Fibroblast of skin of abdomen (primary cell): ENCODE data around the gene PRKN.
A peak's percentile ranks its signal among the peaks of the same experiment; 100 is the strongest.

ENCODE experiments used
- DNase-seq: peaks from one replicate; pipeline ENCODE4 v3.0.0-alpha.2; 2013

Gene PRKN

DNA sequence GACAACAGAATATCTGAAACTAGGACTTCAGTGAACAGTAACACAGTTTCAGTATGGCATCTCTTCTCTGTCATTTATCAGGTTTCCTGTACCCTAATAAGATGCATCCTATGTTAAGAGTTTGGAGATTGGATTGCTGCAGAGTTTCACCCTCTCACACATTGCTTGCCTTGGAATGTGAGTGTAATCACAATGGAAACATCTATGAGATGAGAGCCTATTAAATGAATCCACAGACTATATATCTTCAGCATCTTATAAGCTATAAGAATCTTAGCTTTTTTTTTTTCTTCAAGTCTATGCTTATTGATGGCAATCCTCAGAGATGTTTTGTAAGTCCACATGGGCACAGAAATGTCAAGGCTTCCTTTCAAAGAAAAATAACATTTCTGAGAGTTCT lies 292.5 kb downstream of the PRKN start:
- no peak for DNase-seq

DNA sequence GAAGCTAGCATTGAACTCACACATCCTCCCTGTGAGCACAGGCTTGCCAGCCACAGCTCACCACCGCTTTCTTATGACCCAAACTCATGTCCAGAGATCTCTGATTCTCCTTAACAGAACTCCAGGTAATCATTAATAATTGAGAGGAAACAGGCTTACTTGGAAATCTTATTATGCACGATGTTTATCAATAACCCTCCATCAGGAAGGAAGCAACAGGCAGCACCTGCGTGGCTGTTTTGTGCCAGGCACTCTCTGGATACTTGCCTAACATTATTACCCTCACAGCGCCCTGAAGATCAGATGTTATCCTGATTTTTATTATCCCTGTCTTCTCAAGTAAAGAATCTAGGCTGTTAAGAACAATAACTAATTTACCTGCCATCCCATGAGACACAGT lies 306.6 kb downstream of the PRKN start:
- DNase-seq = no peak

DNA sequence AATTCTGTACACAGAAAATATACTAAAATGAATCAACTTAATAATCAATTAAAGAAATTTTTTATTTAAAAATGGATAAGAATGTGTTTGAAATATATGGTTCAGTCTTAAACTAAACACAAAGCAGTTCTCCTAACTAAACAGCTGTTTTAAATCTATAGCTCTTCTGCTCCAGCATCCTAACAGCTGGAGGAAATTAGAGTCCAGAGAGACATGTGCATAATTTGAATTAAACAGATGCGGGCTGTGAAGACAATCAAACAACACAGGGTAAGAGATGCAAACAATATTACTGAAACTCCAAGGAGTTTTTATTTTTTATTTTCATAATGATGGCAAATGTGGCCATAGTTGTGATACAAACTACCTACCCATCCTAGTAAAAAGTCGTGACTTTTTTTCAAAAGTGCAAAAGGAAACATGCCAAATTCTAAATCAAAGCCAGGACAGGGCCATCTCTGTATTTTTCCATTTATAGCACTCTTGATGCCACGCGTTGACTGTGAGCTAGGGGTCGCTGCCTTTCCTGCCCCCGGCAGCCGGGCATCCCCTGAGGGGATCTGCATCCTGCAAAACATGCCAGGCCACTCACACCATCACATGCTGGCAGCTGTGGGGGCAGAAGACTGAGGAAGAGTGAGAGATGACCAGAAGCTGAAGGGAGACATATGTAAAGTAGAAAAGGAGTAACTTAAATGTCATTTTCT lies 310.6 kb downstream of the PRKN start:
- DNase-seq = peak; percentile 26

DNA sequence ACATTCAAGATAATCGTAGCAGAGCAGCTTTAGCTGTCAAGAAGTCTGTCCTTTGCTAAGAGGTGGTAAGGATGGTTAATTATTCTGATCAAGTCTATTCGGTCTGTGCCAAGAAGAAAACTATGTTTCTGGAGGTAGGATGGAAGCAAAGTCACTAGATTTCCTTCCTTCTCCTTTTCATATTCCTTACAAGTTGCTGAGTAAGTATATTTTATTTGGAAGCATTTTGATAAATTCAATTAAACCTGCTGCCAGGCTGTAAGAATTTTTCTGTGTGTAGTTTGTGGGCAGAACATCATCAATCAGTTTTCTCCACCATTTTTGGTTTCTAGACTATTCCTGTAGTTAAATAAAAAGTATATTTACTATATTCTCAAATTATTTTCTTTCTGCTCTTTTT lies 311.3 kb downstream of the PRKN start:
- DNase-seq = no peak

DNA sequence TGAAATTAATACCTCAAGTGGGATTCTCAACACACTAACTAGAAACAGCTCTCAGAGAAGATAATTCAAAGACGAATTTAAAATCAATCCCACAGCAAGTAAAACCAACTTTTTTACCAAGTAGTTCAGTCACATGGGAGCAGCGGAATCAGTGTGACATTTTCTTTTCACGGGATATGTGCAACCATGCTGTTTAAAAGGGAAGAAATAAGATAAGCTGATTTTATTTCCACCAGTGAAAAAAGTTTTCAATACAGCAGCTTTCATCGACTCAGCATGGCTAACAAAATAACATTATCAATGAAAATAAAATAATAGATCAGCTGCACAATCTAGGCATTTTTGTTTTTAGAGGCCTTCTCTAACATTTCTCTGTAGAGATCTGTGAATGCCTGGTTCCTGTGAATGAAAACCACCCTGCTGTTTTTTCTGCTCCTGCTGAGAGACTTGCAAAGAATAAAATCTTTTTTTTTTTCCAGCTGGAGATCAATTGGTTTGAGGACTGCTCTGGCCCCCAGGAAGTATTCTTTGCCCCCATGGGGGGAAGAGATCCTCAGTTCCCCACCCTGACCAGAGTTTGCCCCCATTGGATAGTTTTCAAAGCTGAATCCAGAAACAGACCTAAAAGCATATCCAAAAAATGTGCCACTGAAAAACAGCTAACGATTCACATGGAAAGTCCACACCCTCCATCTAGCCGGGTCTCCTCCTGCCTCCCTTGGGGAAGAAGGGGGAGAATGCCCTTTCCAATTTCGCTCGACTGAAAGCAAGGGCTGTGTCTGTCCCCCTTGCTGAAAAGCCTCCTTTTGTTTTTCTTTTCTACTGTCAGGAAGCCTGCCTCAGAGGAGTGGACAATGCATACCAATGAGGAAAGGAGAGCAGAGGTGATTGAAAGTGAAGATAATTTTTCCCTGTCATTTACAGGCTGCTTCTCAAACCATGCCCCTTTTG lies 317.6 kb downstream of the PRKN start:
- no peak for DNase-seq

DNA sequence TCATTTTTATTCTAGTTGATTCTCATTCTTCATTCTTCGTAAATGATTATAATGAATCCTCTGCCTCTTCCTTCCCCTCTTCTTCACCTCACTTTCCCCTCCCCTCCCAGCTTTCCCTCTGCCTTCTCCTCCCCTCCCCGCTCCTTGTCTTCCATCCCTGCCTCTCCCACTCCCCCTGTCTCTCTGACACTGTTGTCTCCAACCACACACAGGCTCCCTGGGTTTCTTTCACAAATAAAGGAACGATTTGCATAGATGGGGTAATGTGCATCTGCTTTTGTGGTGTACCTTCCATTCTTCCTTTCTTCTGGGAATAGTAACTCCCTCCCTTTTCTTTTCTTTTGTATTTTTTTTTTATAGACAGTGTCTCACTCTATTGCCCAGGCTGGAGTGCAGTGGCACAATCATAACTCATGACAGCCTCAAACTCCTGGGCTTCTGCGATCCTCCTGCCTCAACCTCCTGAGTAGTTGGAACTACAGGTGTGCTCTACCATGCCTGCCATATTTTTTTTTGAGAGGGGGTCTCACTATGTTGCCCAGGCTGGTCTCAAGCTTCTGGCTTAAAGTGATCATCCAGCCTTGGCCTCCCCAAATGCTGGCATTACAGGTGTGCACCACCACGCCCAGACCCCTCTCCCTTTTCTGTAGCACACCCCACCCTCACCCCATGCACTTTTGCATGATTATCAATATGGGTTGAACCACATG lies 318.6 kb downstream of the PRKN start:
- DNase-seq = no peak

DNA sequence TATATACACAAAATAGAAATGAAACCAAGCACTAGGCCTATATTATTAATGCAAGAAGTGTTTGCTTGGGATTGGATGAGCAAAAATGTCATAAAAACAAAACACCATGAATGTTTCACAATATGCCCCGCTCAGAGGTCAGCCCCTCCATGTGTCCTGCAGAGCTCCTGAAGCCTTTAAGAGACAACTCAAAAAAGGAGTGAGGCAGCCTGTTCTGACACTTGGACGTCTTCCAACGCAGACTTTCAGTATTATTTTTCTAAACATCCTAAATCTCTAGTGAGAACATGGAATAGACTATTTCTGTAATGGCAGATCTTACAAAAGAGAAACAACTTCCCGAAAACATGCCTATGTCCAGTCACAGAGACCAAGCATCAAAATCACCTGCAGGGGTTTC lies 322.6 kb downstream of the PRKN start:
- no peak for DNase-seq

DNA sequence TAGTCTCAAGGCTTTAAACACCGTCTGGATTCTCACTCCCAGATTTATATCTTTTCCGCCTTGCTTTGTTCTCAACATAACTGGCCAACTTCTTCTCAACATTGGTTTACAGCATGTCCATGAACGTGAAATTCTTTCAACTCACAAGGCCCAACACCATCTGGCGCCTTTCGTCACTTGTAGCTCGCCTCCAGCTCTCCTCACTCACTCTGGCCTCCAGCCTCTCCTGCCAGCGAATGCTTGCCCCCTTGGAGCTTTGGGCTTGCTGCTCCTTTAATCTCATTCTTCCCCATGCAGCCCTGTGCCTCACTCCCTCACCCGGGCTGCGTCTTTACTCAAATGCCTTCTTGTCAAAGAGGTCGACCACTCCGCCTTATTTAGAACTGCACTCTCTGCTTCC lies 324.5 kb downstream of the PRKN start:
- no peak for DNase-seq

DNA sequence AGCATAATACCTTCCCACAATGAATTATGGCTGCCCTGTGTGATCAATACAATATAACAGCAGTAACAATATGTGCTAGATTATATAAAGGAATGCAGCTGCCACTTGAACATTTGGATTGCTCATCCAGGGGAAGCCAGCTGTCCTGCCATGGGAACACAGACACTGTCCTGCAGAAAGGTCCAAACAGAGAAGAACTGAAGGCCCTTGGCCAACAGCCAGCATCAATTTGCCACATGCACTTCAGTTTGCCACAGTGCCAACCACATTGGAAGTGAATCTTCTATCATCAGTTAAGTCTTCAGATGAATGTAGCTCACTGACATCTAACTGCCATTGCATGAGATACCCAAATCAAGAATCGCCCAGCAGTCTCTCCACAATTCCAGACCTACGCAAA lies 332.4 kb downstream of the PRKN start:
- DNase-seq = no peak

DNA sequence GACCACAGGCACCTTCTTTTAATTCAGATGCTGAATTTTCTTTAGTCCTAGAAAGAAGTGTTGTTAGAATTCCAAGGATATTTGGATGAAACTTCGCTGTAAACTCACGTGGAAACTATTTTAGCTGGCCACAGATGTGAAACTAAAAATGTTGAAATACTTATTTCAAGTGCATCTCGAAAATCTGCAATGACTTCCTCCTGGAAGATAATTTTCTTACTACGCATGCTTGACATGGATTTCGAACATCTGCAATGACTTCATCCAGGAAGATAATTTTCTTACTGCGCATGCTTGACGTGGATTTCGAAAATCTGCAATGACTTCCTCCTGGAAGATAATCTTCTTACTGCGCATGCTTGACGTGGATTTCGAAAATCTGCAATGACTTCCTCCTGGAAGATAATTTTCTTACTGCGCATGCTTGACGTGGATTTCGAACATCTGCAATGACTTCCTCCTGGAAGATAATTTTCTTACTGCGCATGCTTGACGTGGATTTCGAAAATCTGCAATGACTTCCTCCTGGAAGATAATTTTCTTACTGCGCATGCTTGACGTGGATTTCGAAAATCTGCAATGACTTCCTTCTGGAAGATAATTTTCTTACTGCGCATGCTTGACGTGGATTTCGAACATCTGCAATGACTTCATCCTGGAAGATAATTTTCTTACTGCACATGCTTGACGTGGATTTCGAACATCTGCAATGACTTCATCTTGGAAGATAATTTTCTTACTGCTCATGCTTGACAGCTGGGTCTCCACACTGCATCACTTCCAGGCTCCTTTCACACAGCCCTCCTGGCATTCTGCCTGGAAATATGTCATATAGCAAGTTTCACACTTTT lies 336.4 kb downstream of the PRKN start:
- peak; percentile 93 for DNase-seq

DNA sequence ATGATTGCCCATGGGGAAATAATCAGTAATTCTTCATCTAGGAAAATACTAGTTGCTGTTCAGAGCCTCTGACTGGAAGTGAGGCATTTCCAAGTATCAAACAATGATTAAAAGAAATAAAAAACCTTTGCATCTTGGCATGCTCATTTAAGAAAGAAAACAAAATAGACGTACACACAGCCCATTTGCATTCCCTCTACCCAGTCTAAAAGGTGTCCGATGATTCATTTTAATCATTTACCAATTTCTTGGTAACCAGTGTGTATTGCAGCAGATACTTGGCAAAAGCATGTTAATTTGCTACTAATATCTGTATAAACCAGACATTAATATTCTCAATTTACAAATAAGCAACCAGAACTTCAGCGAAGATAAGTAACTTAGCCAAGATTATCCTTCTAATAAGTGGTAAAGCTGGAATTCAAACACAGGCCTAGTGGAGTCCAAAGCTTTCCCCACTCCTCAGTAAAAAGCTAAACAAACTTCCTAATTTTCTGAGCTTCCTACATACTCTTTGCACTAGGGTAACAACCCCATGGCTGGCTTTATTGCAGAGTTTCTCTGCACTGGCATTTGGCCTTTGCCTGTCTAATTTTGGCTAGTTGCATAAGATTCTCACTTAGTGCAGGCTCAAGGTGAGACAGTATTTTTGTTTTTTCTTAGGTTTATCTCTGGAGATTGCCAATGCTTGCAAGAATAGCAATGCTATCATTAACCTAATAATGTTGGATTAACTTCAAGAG lies 338.1 kb downstream of the PRKN start:
- no peak for DNase-seq

DNA sequence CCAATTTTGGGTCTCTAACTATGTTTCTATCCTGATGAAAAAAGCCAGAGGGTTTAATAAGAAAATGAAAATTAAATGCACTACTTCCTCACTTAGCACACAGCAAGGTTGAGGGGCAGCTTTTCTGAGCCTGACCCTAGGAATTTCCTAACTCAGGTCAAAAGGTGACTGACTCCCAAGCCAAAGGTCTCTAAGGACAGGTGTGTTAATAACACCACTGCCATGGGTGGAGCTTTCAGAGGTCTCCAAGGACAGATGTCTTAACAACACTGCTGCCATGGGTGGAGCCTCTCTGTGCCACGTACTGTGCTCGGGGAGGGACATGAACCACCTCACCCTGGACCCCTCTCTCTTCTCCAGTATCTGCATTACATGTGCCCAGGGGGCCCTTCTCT lies 339.2 kb downstream of the PRKN start:
- no peak for DNase-seq

DNA sequence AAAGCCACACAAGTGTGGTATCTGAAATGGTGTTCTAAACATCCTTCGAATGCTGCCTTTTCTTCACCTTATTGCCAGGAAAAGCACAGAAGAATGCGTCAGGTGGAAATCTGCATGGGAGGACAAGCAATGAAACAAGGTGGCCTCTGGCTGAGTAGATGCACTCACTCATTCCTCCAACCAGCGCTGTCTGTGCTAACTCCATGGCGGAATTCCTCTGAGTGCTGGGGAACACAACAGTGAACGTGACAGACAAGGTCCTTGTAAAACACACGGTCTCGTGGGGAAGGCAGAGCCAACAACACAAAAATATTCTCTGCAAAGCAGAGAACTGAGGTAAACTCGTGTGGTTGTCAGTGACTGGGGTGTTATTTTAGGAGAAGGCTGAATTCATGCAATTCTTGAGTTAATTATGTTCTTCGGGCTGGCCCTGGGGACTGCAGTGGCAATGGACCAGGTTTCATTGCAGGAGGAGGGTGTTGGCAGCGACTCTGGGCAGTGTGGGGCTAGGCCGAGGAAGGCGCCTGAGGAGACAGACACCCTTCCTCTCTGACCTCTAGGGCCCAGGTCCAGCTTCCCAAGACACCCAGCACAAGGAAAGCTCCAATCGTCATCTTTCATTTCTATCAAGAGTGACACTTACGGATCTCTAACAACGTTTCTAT lies 339.7 kb downstream of the PRKN start:
- no peak for DNase-seq

DNA sequence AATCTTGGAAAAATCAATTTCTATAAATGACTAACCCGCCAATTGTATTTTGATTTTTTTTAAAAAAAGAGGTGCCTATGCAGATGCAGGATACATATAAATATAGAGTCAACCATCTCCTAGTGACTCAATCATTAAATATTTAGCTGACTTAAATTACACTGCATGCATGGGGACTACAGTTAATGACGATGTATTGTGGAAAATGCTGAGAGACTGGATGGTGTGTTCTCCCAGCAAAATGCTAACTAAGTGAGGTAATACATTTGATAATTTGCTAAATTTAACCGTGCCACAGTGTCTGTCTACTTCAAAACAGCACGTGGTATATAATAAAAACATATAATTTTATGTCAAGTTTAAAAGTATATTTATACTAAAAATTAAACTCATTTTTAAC lies 341.6 kb downstream of the PRKN start:
- DNase-seq = peak; percentile 76

DNA sequence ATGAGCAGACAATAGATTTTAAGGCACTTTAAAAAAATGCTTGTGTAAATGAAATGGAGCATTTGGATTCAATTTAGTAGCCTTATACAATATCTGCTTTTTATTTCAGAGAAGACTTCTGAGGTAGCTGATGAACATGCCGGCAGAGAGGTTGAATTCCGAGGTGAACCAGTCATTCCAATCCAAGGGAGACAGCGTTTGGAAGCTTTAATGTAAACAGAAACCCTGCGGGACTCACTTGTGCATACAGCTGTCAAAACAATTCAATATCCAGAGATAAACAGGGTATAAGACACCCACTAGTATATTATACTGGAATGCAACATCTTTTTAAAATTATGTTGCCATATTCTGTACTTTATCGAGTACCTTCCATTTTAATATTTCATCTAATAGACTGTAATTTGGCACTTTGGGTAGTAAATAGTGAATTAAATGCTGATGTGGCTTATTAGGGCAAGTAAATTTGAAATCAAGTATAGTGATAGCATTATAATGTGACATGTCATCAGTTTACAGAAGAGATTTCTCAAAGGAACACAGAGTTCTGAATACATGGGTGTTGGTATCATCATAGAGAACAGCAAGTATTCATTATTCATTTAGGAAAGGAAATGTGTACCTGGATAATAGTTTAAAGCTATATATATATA lies 347.7 kb downstream of the PRKN start:
- DNase-seq = peak; percentile 77

DNA sequence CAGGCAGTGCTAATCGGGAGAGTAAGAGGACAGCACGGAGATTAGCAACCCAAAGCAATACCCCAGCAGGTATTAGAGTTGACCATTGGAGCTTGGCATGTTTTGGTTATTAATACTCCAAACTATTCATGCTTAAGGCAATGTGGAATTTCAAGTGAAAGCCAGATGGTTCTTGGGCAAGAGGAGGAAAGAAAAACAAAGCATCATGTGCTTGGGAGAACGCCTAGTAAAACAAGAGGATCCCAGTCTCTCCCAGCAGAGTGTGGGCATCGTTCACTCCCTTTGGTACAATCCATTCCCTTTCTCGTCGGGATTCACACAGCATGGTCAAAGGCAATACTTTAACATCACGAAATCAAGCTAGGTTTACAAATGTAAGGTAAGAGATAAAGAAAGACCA lies 349.8 kb downstream of the PRKN start:
- DNase-seq = no peak

DNA sequence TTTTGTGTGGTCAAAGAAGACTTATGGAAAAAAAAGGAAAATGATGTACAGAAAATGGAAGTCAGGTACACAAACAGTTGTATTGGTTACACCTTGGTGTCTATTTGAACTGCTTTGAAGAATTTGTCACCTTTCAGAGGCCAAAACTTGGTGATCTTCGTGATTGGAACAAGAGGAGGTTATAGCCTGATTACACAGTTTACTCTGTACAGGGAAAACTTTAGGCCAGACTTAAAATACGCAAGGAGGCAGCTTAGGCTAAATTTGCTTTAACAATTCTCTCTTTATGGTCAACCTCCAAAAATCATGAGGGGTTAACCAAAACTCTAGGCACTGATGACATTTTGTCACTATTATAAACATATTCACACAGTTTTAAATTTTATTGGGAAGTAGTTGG lies 353.7 kb downstream of the PRKN start:
- no peak for DNase-seq

DNA sequence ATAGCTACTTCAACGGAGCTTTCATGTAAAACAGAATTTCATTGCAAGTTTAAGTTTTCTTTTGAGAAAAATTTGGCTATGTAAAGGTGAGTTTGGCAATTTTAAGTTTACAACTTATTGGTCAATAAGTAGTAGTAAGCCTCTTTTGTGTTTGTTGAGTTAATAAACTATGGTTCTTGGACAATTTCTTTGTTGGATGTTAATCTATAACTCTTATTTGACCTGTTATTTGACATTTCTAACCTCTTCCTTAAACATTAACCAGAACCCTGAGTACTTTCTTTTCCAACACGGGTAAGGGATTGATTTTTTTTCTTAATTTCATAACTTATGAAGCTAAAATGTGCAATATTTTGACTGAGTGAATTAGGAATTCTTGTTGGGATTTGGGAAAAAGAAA lies 354.4 kb downstream of the PRKN start:
- DNase-seq = no peak

DNA sequence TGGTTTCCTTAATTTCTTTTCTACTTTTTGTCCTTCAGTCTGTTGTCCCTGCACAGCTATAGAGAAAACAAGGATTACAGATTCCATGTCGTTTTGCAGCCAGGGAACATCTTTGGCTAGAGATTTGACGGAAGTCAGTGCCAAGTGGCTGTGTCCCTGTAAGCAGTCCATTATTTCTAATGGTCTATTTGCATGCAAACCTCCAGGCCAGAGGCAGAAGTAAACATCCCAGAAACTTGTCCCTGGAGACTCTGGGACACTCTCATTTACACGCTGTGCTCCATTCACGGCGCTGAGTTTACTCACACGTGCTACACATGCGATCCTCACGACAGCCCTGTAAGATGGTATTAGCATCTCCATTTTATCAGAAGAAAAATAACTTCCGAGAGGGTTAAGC lies 355.5 kb downstream of the PRKN start:
- no peak for DNase-seq

DNA sequence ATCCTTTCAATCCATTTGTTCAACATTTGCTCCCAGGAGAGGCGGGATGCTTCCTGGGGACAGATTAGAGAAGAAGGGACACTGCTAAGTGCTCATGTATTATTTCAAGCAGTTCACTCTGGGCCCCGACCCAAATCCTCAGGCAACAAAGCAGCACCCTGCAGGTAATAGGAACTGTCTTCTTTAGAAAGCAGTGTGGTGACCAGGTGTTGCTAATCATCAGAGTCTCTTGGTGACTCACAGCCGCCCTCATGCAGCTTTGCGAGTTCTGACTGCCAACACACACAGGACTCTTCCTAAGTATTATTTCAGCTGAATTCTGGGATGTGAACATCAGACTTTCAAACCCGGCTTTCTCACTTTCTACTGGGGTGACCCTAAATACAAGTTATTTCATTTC lies 356.4 kb downstream of the PRKN start:
- no peak for DNase-seq

DNA sequence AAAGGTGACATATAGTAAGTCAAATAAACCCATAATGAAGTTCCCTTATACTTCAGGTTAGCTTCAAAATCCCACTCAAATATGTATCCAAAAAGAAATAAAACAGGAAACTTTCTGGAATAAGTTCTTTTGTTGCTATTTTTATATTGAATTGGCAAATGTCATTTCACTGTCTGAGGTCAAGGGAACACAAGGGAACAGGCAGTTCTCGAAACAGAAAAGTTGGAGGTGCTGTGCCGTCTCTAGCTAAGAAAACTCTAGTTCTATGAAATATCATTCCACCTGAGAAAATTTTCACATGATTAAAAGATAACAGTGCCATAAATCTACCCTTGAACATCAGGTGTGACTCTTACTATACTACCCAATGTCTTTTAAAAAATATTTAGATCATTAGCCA lies 358.5 kb downstream of the PRKN start:
- DNase-seq = no peak
